HG02763 (cell line): ENCODE results near the gene HOXD8.

Experiments used
- ATAC-seq: cut with Tn5 transposase; IDR thresholded peaks from one replicate; pipeline ENCODE4 v1.9.1; 2021; ENCODE audit warnings: mild to moderate bottlenecking, moderate library complexity; ENCODE audit not compliant: unreplicated experiment

Gene HOXD8

GRCh38 chr2:176114930-176115625 is 14.4 kb upstream of the HOXD8 start:
- no peak for ATAC-seq

GRCh38 chr2:176115883-176116813 is 13.4 kb upstream of the HOXD8 start, which contains the start of gene HOXD10:
TSS of gene HOXD10 (plus strand) at chr2:176116778. CDS start at chr2:176116834, 56 bp downstream.
- no peak for ATAC-seq

- no peak for ATAC-seq
Observed at GRCh38 chr2:176117162-176117822, 12.2 kb upstream of the HOXD8 start.

- ATAC-seq: no peak
Observed at GRCh38 chr2:176117823-176118371, 11.6 kb upstream of the HOXD8 start.

- ATAC-seq: no peak
Observed at GRCh38 chr2:176118601-176119339, 10.7 kb upstream of the HOXD8 start.

GRCh38 chr2:176120364-176121189 is 8.9 kb upstream of the HOXD8 start:
- ATAC-seq: no peak

GRCh38 chr2:176121190-176122051 is 8.1 kb upstream of the HOXD8 start:
- ATAC-seq: no peak

- ATAC-seq: no peak
Observed at GRCh38 chr2:176122052-176122682, 7.3 kb upstream of the HOXD8 start.

- ATAC-seq: no peak
Observed at GRCh38 chr2:176122683-176123410, 6.7 kb upstream of the HOXD8 start, which contains the start of gene HOXD9. TSS of gene HOXD9 (plus strand) at chr2:176122719. CDS start at chr2:176122769, 50 bp downstream.

- no peak for ATAC-seq
Observed at GRCh38 chr2:176123411-176124109, 5.9 kb upstream of the HOXD8 start.

GRCh38 chr2:176124110-176124946 is 5.2 kb upstream of the HOXD8 start:
- ATAC-seq: no peak

GRCh38 chr2:176124947-176125771 is 4.3 kb upstream of the HOXD8 start:
- no peak for ATAC-seq

- ATAC-seq: no peak
Observed at GRCh38 chr2:176125772-176126054, 3.8 kb upstream of the HOXD8 start.

- ATAC-seq: no peak
Observed at GRCh38 chr2:176126929-176127773, 2.4 kb upstream of the HOXD8 start.

GRCh38 chr2:176127774-176128072 is 1.8 kb upstream of the HOXD8 start:
- ATAC-seq: no peak
